ENCODE results near the gene NTHL1.

GRCh38 chr16:2001035-2001434 lies 46.6 kb downstream of the NTHL1 start:
- TF ChIP-seq CTCF (IDR thresholded peaks at IDR 0.05) (no peak), POLR2A (IDR thresholded peaks at IDR 0.05) (no peak)
